ENCODE measurements around the gene TTBK1.

Gene TTBK1

GRCh38 chr6:43228951-43229802 is 14.1 kb upstream of the TTBK1 start, which contains the start of gene DNPH1:
Gene DNPH1, minus strand, starts transcription at chr6:43229481. Its CDS starts 25 bp downstream, at chr6:43229456.
- H3K9me3 ChIP-seq (ENCODE audit: control insufficient read depth, low read length) = no peaks in the 10 kb centered on the region
- H3K4me1 ChIP-seq (ENCODE audit: control insufficient read depth, insufficient read depth, low read length) = peaks cover 18% of the 10 kb centered on the region
- H3K36me3 ChIP-seq (ENCODE audit: control insufficient read depth, insufficient read depth, low read length) = peaks cover under 1% of the 10 kb centered on the region
- H3K27me3 ChIP-seq (ENCODE audit: control insufficient read depth, insufficient read depth, low read length) = no peaks in the 10 kb centered on the region
- H3K9ac ChIP-seq (ENCODE audit: low read length) = peak within 1 kb of the TSS; percentile 56
- H3K4me3 ChIP-seq (ENCODE audit: low read length) = no peak within 1 kb of the TSS

- no peaks in the 10 kb centered on the region for H3K36me3 ChIP-seq (ENCODE audit: control insufficient read depth, insufficient read depth, low read length)
- no peak overlapping the region for H3K4me3 ChIP-seq (ENCODE audit: low read length)
- no peaks in the 10 kb centered on the region for H3K27me3 ChIP-seq (ENCODE audit: control insufficient read depth, insufficient read depth, low read length)
- H3K4me1 ChIP-seq (ENCODE audit: control insufficient read depth, insufficient read depth, low read length) = peaks cover 12% of the 10 kb centered on the region
- peak overlapping the region; percentile 56 for H3K9ac ChIP-seq (ENCODE audit: low read length)
- no peaks in the 10 kb centered on the region for H3K9me3 ChIP-seq (ENCODE audit: control insufficient read depth, low read length)
Observed at GRCh38 chr6:43229803-43230620, 13.3 kb upstream of the TTBK1 start.

- peaks cover 12% of the 10 kb centered on the region for H3K4me1 ChIP-seq (ENCODE audit: control insufficient read depth, insufficient read depth, low read length)
- no peaks in the 10 kb centered on the region for H3K36me3 ChIP-seq (ENCODE audit: control insufficient read depth, insufficient read depth, low read length)
- no peak overlapping the region for H3K4me3 ChIP-seq (ENCODE audit: low read length)
- H3K9me3 ChIP-seq (ENCODE audit: control insufficient read depth, low read length) = no peaks in the 10 kb centered on the region
- H3K27me3 ChIP-seq (ENCODE audit: control insufficient read depth, insufficient read depth, low read length) = no peaks in the 10 kb centered on the region
- H3K9ac ChIP-seq (ENCODE audit: low read length) = no peak overlapping the region
Observed at GRCh38 chr6:43231053-43231452, 12.2 kb upstream of the TTBK1 start.

GRCh38 chr6:43231735-43232450 is 11.4 kb upstream of the TTBK1 start:
- peaks cover 12% of the 10 kb centered on the region for H3K4me1 ChIP-seq (ENCODE audit: control insufficient read depth, insufficient read depth, low read length)
- no peaks in the 10 kb centered on the region for H3K36me3 ChIP-seq (ENCODE audit: control insufficient read depth, insufficient read depth, low read length)
- no peak overlapping the region for H3K4me3 ChIP-seq (ENCODE audit: low read length)
- no peaks in the 10 kb centered on the region for H3K27me3 ChIP-seq (ENCODE audit: control insufficient read depth, insufficient read depth, low read length)
- no peaks in the 10 kb centered on the region for H3K9me3 ChIP-seq (ENCODE audit: control insufficient read depth, low read length)
- no peak overlapping the region for H3K9ac ChIP-seq (ENCODE audit: low read length)

GRCh38 chr6:43235841-43236240 is 7.4 kb upstream of the TTBK1 start:
- H3K9ac ChIP-seq (ENCODE audit: low read length) = no peak overlapping the region
- no peaks in the 10 kb centered on the region for H3K4me1 ChIP-seq (ENCODE audit: control insufficient read depth, insufficient read depth, low read length)
- peaks cover 5% of the 10 kb centered on the region for H3K27me3 ChIP-seq (ENCODE audit: control insufficient read depth, insufficient read depth, low read length)
- no peak overlapping the region for H3K4me3 ChIP-seq (ENCODE audit: low read length)
- H3K9me3 ChIP-seq (ENCODE audit: control insufficient read depth, low read length) = no peaks in the 10 kb centered on the region
- H3K36me3 ChIP-seq (ENCODE audit: control insufficient read depth, insufficient read depth, low read length) = no peaks in the 10 kb centered on the region

- Histone ChIP-seq H3K27me3 (ENCODE audit: control insufficient read depth, insufficient read depth, low read length) (peaks cover 33% of the 10 kb centered on the region), H3K9me3 (ENCODE audit: control insufficient read depth, low read length) (no peaks in the 10 kb centered on the region), H3K4me1 (ENCODE audit: control insufficient read depth, insufficient read depth, low read length) (no peaks in the 10 kb centered on the region), H3K9ac (ENCODE audit: low read length) (no peak overlapping the region), H3K36me3 (ENCODE audit: control insufficient read depth, insufficient read depth, low read length) (no peaks in the 10 kb centered on the region), H3K4me3 (ENCODE audit: low read length) (no peak overlapping the region)
Observed at GRCh38 chr6:43239054-43239453, 4.2 kb upstream of the TTBK1 start.

GRCh38 chr6:43240950-43241349 is 2.3 kb upstream of the TTBK1 start:
- Histone ChIP-seq H3K4me3 (ENCODE audit: low read length) (no peak overlapping the region), H3K9ac (ENCODE audit: low read length) (no peak overlapping the region), H3K4me1 (ENCODE audit: control insufficient read depth, insufficient read depth, low read length) (no peaks in the 10 kb centered on the region), H3K36me3 (ENCODE audit: control insufficient read depth, insufficient read depth, low read length) (no peaks in the 10 kb centered on the region), H3K27me3 (ENCODE audit: control insufficient read depth, insufficient read depth, low read length) (peaks cover 45% of the 10 kb centered on the region), H3K9me3 (ENCODE audit: control insufficient read depth, low read length) (no peaks in the 10 kb centered on the region)

- no peak overlapping the region for H3K9ac ChIP-seq (ENCODE audit: low read length)
- H3K4me3 ChIP-seq (ENCODE audit: low read length) = no peak overlapping the region
- peaks cover 50% of the 10 kb centered on the region for H3K27me3 ChIP-seq (ENCODE audit: control insufficient read depth, insufficient read depth, low read length)
- H3K36me3 ChIP-seq (ENCODE audit: control insufficient read depth, insufficient read depth, low read length) = no peaks in the 10 kb centered on the region
- H3K4me1 ChIP-seq (ENCODE audit: control insufficient read depth, insufficient read depth, low read length) = no peaks in the 10 kb centered on the region
- no peaks in the 10 kb centered on the region for H3K9me3 ChIP-seq (ENCODE audit: control insufficient read depth, low read length)
Observed at GRCh38 chr6:43241446-43241845, 1.8 kb upstream of the TTBK1 start.

GRCh38 chr6:43243664-43244321 is 512 bp downstream of the TTBK1 start:
- Histone ChIP-seq H3K36me3 (ENCODE audit: control insufficient read depth, insufficient read depth, low read length) (no peaks in the 10 kb centered on the region), H3K9me3 (ENCODE audit: control insufficient read depth, low read length) (no peaks in the 10 kb centered on the region), H3K4me3 (ENCODE audit: low read length) (no peak overlapping the region), H3K9ac (ENCODE audit: low read length) (no peak overlapping the region), H3K4me1 (ENCODE audit: control insufficient read depth, insufficient read depth, low read length) (peaks cover 4% of the 10 kb centered on the region), H3K27me3 (ENCODE audit: control insufficient read depth, insufficient read depth, low read length) (peaks cover 51% of the 10 kb centered on the region)

- Histone ChIP-seq H3K4me3 (ENCODE audit: low read length) (peak overlapping the region; percentile 76), H3K9me3 (ENCODE audit: control insufficient read depth, low read length) (no peaks in the 10 kb centered on the region), H3K9ac (ENCODE audit: low read length) (peak overlapping the region; percentile 49), H3K27me3 (ENCODE audit: control insufficient read depth, insufficient read depth, low read length) (peaks cover 50% of the 10 kb centered on the region), H3K36me3 (ENCODE audit: control insufficient read depth, insufficient read depth, low read length) (no peaks in the 10 kb centered on the region), H3K4me1 (ENCODE audit: control insufficient read depth, insufficient read depth, low read length) (peaks cover 4% of the 10 kb centered on the region)
Observed at GRCh38 chr6:43246301-43247113, 3.2 kb downstream of the TTBK1 start.
